Metanephros (tissue), 2 donors: Measurements from ENCODE around the gene SCUBE2. TPM values are rescaled to one million over a fixed set of nuclear protein-coding genes. Genes with fewer than 3 reads are reported as not detected.

Experiments used
- small RNA-seq: library from RNA; depleted of rRNA; stranded (forward); fragments of <200 nt; gene quantifications from one replicate; pipeline ENCODE3, GENCODE V24; 2014; ENCODE audit warnings: low replicate concordance
- total RNA-seq: library from RNA; depleted of rRNA; stranded (reverse); fragments of >200 nt; gene quantifications from one replicate; pipeline ENCODE4 v1.2.3, GENCODE V29; 2014

Gene SCUBE2
- 13.6 TPM for total RNA-seq

DNA sequence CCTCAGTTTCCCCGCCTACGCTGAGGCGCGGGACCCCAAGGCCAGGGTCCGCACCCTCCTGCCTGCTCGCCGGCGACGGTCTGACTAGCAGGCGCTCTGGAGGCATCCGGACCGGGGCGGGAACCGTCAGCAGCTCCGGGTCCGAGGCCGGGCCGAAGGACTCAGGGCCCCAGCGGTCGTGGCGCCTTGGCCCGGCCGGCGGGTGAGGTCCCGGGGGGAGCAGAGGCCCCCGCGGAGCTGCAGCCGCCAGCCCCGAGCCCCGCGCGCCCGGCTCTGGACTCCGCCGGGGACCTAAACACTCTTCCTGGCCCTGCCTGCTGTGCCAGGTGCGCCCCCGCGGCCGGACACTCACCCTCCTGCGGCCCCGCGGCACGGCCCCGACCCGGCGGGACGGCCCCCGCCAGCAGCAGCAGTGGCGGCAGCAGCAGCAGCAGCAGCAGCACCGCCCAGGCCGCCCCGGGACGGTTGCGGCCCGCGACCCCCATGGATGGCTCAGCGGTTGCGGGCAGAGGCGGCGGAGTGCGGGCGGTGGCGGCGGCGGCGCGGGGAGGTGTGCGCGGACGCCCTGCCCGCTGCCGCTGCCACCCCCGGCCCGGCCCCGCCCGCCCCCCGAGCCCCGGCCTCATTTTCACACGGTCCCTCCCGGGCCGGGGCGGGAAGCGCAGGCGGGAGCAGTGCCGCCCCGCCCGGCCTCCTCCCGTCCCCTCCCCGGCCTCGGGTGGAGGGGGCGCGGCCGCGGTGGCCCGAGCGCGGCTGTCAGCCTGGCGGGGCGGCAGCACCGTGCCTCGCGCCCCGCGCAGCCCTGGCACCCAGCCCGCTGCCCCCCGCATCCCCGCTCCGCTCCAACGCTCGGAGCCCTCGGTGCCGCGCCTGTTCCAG is at the start of gene SCUBE2:
SCUBE2 (minus strand) TSS at position 556 of the 879 bp plus-strand sequence; CDS start at position 485, 71 bp downstream.

DNA sequence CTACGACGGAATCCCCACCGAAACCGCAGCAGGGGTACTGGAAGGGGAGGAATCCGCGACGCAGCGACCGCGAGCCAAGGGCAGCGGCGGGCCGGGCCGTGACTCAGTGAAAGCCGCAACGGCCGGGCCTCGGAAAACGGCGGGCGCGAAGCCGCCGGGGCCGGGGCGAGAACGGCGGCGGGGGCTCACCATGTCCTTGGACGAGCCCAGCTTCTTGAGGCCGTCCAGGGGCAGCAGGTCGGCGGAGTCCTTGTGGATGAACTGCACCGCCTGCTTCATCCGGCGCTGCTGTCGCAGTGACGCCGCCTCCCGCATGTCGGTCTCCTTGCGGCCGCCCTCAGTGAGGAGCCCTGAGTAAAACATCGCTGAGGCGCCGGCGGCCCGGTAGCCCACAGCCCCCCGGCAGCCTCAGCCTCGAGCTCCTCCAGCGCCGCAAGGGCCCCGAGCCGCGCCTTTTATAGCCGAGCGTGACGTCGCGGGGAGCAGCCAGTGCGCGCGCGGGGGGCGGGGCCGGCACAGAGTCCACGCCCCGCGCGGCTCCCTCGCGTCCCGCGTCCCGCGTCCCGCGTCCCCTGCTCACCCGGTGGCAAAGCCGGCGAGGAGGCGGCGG is 87.7 kb downstream of the SCUBE2 start, which contains the start of gene NRIP3:
NRIP3 (minus strand) TSS at position 429 of the 610 bp plus-strand sequence; CDS start at position 363, 66 bp downstream.

Small RNA genes within 50 kb of the gene (small RNA-seq; reads per million reads assigned to genes)
- gene MIR5691 = not detected

Other genes with a start within 250 kb of the SCUBE2 start
- gene AKIP1, start 180.4 kb downstream of the SCUBE2 start, total RNA-seq = 19.4 TPM
- 0.47 TPM for gene C11orf16, start 158.7 kb downstream of the SCUBE2 start, total RNA-seq
- gene ASCL3, start 148.6 kb downstream of the SCUBE2 start, total RNA-seq = not detected
- gene TMEM9B, start 127.2 kb downstream of the SCUBE2 start, total RNA-seq = 34.9 TPM
- gene NRIP3, start 87.6 kb downstream of the SCUBE2 start, total RNA-seq = 1.3 TPM
- 131 TPM for gene DENND5A, start 173.8 kb upstream of the SCUBE2 start, total RNA-seq
- gene TMEM41B, start 223.0 kb upstream of the SCUBE2 start, total RNA-seq = 53.4 TPM